K562 (cell line): Measurements from ENCODE around the gene RNASET2. TPM values are rescaled to one million over a fixed set of nuclear protein-coding genes. Genes with fewer than 3 reads are reported as not detected.

Experiments
- BRD4 ChIP-seq: fragments of 200-600 bp; sonication (generic); IDR thresholded peaks from 2 replicates; pipeline ENCODE4 v1.6.1; 2017; ENCODE audit warnings: inconsistent platforms
- CBX5 ChIP-seq: IDR thresholded peaks from 2 replicates; pipeline ENCODE4 v1.6.1; 2014; ENCODE audit warnings: low read depth, borderline replicate concordance
- COPS2 ChIP-seq: fragments of 450-650 bp; conservative IDR thresholded peaks from 2 replicates; pipeline ENCODE4 v1.6.1; 2016; ENCODE audit warnings: mild to moderate bottlenecking, moderate library complexity
- ELF2 ChIP-seq: fragments of 250-450 bp; sonication (Bioruptor Pico); IDR thresholded peaks from 2 replicates; pipeline ENCODE4 v1.5.0; 2021; ENCODE audit warnings: mild to moderate bottlenecking
- GABPB1 ChIP-seq: sonication (generic); formaldehyde crosslinking; IDR thresholded peaks from 2 replicates; pipeline ENCODE4 v1.8.0; 2022; ENCODE audit warnings: mild to moderate bottlenecking, missing genetic modification reagents
- HDAC2 ChIP-seq: fragments of 450-650 bp; IDR thresholded peaks from 2 replicates; pipeline ENCODE4 v1.6.1; 2016; ENCODE audit warnings: mild to moderate bottlenecking
- KLF1 ChIP-seq: fragments of 450-650 bp; IDR thresholded peaks from 2 replicates; pipeline ENCODE4 v1.6.1; 2016; ENCODE audit warnings: missing genetic modification characterization, missing compliant biosample characterization
- RBM39 ChIP-seq: fragments of 200-400 bp; formaldehyde crosslinking; optimal IDR thresholded peaks from 2 replicates; pipeline ENCODE3; 2018; ENCODE audit warnings: low read depth, low read length
- SMARCA4 ChIP-seq: fragments of 450-650 bp; IDR thresholded peaks from 2 replicates; pipeline ENCODE4 v1.6.1; 2016
- U2AF1 ChIP-seq: fragments of 200-400 bp; formaldehyde crosslinking; optimal IDR thresholded peaks from 2 replicates; pipeline ENCODE3; 2017; ENCODE audit warnings: mild to moderate bottlenecking, low read depth, low read length, moderate library complexity
- ZBTB40 ChIP-seq, 2 experiments: fragments of 450-650 bp in 1 of 2; sonication (generic) in 1 of 2; formaldehyde crosslinking in 1 of 2; IDR thresholded peaks; 2 replicates each; pipeline versions ENCODE4 v1.7.1 to v1.9.0; 2016 to 2022; ENCODE audit warnings: inconsistent platforms in 1 of 2, mild to moderate bottlenecking in 1 of 2, missing genetic modification reagents in 1 of 2
- ZNF395 ChIP-seq: fragments of 200-800 bp; sonication (Bioruptor generic); IDR thresholded peaks from 2 replicates; pipeline ENCODE4 v1.6.1; 2017; ENCODE audit warnings: missing genetic modification characterization, missing compliant biosample characterization
- polyA plus RNA-seq, 8 experiments: library from polyadenylated mRNA; depleted of rRNA in 4 of 8; stranded (reverse) in 5 of 8; unstranded in 3 of 8; fragments of >200 nt; fragmentation: Nextera tagmentation in 2 of 8; fragmentation: Illumina TruSeq in 1 of 8; extraction: Ambion mirVana in 2 of 8; extraction: Trizol in 1 of 8; gene quantifications; 2 replicates each; pipeline versions ENCODE4 v1.2.1 to v1.2.3, GENCODE V29; 2011 to 2014; ENCODE audit warnings: inconsistent platforms in 1 of 8, missing spikeins in 1 of 8
- total RNA-seq, 7 experiments: library from RNA; depleted of rRNA in 6 of 7; stranded (reverse); fragments of >200 nt in 6 of 7; fragmentation: Illumina TruSeq in 2 of 7; extraction: Trizol in 2 of 7; gene quantifications; 2 replicates each; pipeline versions ENCODE4 v1.2.1 to v1.2.3, GENCODE V29; 2011 to 2021; ENCODE audit warnings: low replicate concordance in 1 of 7
- TF ChIP-seq, protein P1 (sequence below): sonication (generic); formaldehyde crosslinking; IDR thresholded peaks from 2 replicates; pipeline ENCODE4 v1.8.0; 2022; ENCODE audit warnings: mild to moderate bottlenecking, missing genetic modification reagents
- TF ChIP-seq, protein P2 (sequence below): sonication (generic); formaldehyde crosslinking; IDR thresholded peaks from 2 replicates; pipeline ENCODE4 v1.8.0; 2022; ENCODE audit warnings: mild to moderate bottlenecking, low read depth, missing genetic modification reagents

The RNASET2 gene
- total and polyA plus RNA-seq, 9 of the 15 experiments (the other 6 are each of a cell fraction or from before 2014, with no cell fraction given), result 7.4 to 141 (median 91.3) TPM

DNA sequence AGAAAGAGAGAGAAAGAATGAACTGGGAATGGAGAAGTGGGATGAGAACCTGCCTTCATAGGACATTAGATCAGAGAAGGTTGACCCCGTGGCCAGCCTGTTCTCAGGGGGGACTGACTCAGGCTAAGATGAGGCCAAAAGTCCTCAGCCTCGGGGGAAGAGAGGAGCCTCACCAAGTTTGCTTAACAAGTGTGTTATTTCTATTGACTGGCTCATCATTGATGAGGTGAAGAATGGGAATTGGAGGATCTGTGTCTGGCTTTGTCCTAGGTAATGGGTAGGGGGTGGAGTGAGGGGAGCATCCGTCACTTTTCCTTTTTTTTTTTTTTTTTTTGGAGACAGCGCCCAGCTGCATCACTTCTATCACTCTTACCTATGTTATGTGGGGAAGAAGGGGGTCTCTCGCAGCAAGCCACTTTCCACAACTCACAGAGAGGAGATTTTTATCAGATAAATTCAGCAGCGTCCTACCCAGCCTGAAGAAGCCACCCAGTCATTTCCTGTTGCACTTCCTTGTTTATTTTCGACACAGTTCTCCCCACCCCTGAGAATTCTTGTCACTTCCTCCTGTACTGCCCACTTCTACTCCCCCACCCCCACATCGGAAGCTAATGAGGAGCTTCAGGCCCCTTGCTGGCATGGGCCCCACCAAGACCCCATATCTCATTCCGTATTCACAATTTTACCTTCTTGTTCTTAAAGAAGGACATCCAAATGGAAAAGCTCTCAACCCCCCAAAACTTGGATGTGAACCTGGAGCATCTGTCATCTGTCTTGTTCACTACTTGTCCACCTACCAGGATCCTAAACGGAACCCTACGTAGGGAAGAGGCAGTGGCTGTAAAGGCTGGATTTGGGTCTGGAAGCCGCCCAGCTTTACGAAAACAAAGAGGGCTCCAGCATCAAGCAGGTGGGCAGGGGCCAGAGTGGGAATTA lies 2.8 kb upstream of the RNASET2 start (continued):
- peak; percentile 69 for TF ChIP-seq ZBTB40 (IDR thresholded peaks at IDR 0.05)
- TF ChIP-seq ZBTB40 (CRISPR knock-in tag; IDR thresholded peaks at IDR 0.05), result no peak
- no peak for TF ChIP-seq U2AF1
- no peak for TF ChIP-seq CBX5
- TF ChIP-seq, protein P1, sequence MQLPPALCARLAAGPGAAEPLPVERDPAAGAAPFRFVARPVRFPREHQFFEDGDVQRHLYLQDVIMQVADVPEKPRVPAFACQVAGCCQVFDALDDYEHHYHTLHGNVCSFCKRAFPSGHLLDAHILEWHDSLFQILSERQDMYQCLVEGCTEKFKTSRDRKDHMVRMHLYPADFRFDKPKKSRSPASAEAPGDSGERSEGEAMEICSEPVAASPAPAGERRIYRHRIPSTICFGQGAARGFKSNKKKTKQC (CRISPR knock-in tag), result no peak
- TF ChIP-seq, protein P2, sequence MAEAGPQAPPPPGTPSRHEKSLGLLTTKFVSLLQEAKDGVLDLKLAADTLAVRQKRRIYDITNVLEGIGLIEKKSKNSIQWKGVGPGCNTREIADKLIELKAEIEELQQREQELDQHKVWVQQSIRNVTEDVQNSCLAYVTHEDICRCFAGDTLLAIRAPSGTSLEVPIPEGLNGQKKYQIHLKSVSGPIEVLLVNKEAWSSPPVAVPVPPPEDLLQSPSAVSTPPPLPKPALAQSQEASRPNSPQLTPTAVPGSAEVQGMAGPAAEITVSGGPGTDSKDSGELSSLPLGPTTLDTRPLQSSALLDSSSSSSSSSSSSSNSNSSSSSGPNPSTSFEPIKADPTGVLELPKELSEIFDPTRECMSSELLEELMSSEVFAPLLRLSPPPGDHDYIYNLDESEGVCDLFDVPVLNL, result no peak
- TF ChIP-seq COPS2, result no peak
- TF ChIP-seq HDAC2, result 0 out of 2 replicates have a peak, but pooled peaks have one; percentile 18
- TF ChIP-seq ZNF395 (CRISPR knock-in tag), result no peak; the same call in 1 of the 2 replicates
- no peak; the same call in 1 of the 2 replicates for TF ChIP-seq SMARCA4
- no peak for TF ChIP-seq ELF2 (CRISPR knock-in tag)
- 0 out of 2 replicates have a peak, but pooled peaks have one; percentile 35 for TF ChIP-seq GABPB1
- TF ChIP-seq KLF1, result no peak
- TF ChIP-seq BRD4, result no peak
- no peak for TF ChIP-seq RBM39
